Measurements from ENCODE around the gene COPA.

GRCh38 chr1:160255781-160256300, 87.2 kb downstream of the COPA start:
- no peak for TF ChIP-seq POLR2AphosphoS5 (IDR thresholded peaks at IDR 0.05; ENCODE audit: borderline replicate concordance, low read depth, low read length)
- no peak for TF ChIP-seq EZH2 (IDR thresholded peaks at IDR 0.05)
